GDM1 (cell line): ENCODE results near the gene UBD.
A peak's percentile ranks its signal among the peaks of the same experiment; 100 is the strongest.

ENCODE experiments used
- DNase-seq: peaks from one replicate; lab custom pipeline; 2025; lab: John Stamatoyannopoulos, UW

Gene UBD

GRCh38 chr6:29521006-29521680 is 38.4 kb downstream of the UBD start:
- DNase-seq, result no peak

- DNase-seq, result no peak
Measured at GRCh38 chr6:29520232-29520631, 39.3 kb downstream of the UBD start.

DNA sequence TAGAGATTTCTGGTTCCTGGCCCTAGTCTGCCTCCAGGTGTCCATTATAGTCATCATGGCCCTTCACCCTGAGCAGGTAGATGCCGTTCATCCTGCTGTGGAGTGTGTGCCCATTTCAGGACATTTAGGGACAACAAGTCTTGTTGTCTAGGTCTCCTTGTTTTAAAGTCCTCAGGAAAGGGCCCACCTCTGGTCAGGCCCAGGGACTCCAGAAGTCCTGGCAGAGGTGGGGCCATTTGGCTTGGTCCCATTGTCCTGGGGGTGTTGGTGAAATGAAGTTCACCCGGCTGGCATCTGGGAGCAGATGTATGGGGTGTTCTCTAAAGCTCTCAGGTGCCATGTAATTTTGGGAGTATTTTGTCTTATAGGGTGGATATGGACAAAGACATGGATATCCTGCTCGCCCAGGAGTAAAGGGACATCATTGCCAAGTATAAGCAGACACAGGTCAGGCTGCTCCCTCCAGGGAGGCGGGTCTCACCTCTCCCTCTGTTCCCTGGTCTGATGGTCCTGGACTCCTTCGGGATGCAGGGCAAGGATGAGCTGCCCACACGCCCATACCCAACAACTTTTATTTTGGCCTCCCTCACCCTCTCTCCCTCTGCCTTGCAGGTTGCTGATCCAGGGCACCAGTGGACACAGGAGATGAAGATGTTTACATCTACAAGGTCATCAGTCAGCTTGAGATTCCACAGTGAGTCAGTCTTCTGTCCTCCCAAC is 40.1 kb downstream of the UBD start:
- no peak for DNase-seq

DNA sequence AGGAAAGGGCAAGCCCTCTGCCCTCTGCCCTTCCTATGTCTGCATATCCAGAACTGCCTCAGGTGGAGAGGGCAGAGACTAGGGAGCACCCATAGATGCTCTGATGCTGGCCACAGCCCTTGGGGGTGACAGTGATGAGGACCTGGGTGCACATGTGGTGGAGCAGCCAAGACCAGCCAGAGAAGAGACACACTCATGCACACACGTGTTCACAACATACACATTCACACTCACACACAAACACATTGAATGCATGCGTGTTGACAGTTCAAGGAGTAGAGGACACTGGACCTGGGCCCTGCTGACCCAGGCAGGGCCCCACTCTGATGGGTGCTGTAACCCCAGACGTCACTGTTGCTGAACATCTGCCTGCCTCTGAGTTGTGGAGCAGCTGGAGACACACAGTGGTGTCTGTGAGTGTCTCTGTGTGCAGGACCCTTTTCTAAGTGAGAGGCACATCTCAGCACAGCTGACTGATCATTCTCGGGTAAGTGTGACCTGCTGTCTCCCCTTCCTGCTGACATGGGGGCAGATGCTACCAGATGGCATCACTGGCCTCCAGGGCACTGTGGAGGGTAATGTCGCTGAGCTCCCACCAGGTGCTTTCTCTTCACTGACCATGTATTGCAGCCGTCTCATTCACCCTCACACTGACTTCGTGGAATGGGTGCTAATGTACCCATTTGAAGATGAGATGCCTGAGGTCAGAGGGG is 41.6 kb downstream of the UBD start:
- no peak for DNase-seq

GRCh38 chr6:29517245-29517644 is 42.3 kb downstream of the UBD start:
- DNase-seq, result no peak

- peak; percentile 28 for DNase-seq
Measured at GRCh38 chr6:29516108-29516507, 43.4 kb downstream of the UBD start.

DNA sequence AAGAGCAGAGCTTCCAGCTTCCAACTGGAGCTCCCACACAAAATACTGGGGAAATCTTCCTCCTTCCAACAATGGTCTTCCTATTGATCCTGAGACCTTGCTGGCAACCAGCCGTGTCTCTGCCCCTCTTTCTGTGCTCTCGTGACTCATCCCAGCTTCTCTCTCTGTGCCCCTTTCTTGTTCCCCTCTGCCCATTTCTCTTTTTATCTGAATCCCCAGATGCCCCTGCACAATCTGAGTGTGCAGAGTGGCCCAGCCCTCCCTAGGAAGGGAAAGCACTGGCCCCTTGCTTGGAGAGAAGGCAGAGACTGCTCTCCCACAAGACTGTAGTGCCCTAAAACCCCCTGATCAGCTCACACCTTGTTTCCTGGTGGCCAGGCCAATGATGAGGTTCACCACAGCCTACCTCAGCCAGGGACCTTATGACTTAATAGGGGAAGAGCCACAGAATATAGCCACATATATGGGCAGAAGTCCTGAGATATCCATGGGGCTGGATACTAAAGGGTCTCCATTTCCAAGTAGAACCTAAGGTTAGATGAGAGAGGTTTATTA is 48.7 kb downstream of the UBD start:
- DNase-seq, result no peak

- no peak for DNase-seq
Measured at GRCh38 chr6:29510202-29510601, 49.3 kb downstream of the UBD start.

- no peak for DNase-seq
Measured at GRCh38 chr6:29509711-29510110, 49.8 kb downstream of the UBD start.

DNA sequence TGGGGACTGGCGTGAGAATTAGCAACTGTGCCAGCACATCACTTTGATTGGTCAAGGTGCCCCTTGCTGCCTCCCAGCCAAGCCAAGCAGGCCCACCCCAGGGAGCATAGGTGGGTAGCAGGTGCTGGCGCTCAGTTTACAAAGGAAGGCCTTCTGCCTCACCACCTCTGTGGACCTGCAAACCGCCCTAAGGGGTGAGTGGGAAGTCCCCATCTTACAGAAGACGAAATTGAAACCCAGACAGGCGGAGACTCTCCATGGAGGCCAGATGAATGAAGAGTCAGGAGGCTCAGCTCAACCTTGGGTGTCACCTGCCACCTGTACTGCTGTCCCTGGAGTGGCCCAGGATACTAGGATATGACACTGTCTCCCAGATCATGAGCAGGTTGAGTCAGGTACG is 50.3 kb downstream of the UBD start:
- DNase-seq, result no peak

- DNase-seq, result no peak
Measured at GRCh38 chr6:29507319-29507718, 52.2 kb downstream of the UBD start.

GRCh38 chr6:29506446-29507067 is 53.0 kb downstream of the UBD start:
- no peak for DNase-seq

DNA sequence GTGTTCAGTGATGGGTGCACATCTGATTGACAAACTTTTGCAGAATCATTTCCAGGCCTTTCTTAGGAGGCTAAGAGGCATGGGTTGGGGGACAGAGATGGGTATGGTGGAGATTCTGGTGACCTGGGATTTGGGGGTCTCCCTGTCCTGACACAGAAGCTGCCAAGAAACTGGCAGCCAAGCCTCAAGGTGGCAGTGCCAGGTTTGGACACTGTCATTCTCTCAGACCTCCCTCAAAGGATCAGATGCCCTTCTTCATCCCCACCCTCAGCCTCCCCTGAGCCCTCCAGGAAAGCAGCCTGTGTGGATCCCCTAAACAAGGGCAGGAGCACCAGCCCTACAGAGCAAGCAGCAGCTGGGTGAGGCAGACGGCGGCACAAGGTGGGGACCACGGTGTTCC is 53.7 kb downstream of the UBD start:
- no peak for DNase-seq
